ENCODE results near the gene DUSP15.
A peak's percentile ranks its signal among the peaks of the same experiment; 100 is the strongest.
"Not testable (repeated sequence)": the region's sequence is repeated elsewhere in the genome, so short reads cannot be mapped to it uniquely, and the experiment has no call there.

DUSP15 gene

GRCh38 chr20:31840906-31841816, 29.2 kb downstream of the DUSP15 start:
- no peak for DNase-seq

GRCh38 chr20:31839782-31840487, 30.4 kb downstream of the DUSP15 start:
- no peak for DNase-seq

DNA sequence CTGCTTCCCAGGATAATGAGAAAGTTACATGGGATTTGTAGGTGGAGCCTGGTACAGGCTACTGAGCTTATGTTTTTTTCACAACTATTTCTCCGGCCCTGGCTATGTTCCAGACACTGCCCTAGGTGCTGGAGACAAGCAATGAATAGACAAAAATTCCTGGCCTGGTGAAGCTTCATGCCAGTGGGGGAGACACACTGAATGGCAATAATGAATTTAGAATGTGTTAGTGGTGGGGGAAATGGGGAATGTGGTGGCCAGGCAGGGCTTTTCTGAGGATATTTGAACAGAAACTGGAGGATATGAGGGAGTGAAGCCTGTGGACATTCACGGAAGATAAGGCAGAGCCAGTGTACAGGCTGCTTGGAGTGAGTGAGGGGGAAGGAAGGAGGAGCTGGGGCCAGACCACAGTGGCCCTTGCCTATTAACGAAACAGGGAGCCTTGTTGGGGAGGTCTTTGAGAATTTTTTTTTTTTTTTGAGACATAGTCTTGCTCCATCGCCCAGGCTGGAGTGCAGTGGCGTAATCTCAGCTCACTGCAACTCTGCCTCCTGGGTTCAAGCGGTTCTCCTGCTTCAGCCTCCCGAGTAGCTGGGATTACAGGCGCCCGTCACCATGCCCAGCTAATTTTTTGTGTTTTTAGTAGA, 31.6 kb downstream of the DUSP15 start:
- no peak for DNase-seq

DNA sequence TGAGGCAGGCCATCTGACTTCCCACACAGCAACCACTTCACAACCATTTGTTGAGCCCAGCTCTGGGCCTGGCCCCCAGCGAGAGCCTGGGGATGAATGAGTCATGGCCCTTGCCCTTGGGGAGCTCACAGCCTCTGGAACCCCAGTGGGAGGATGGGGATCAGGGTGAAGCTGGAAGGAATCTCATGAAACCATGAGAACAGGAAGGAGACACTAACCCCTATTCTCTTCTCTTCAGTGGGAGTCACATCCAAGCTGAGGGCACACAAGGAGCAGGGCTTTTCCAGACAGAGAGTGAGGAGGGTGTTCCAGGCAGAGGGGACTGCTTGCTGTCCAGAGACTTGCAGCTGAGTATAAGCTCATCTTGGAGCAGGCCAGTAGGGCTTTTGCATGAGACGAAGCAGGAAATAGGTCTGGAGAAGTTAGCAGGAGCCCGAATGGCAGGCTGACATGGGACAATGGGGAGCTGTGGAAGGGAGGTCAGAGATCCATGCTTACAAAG, 32.4 kb downstream of the DUSP15 start:
- DNase-seq, result no peak

DNA sequence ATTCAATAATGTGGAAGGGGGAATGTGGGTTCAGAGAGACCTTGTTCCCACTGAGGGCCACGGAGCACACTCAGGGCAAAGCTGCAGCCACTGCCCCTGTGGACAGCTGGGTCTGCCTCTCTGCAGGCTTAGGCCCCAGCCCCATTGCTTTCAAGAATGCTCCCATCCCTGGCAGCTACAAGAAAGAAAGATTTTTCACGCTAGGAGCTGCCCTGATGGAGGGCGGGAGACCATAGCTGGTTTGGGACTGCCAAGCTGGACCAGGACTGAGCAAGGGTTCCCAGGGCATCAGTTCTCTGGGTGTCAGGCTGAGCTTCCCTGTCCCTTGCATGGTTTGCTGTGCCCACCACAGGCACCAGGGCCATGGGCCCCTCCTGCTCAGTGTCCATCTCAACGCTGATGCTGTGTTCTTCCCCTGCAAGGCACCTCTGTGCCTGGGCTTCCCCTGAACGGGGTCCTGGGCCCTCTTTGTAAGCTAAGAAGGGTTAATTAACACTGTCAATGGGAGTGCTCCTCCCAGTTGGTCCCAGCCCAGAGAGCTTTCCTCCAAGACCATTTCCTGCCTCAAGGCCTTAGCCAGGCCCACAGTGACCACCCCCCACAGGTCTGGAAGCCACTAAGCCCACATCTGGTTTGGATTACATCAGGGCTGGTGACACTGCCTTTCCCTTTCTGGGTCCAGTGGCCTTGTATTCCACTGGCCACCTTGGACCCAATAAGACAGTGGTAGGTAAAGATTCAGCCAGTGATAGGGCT, 33.3 kb downstream of the DUSP15 start:
- no peak for DNase-seq

GRCh38 chr20:31835977-31836852, 34.1 kb downstream of the DUSP15 start:
- peak in 44 of 51 donors; percentile 1 to 85 (median 50) for DNase-seq

GRCh38 chr20:31835554-31835953, 34.8 kb downstream of the DUSP15 start:
- DNase-seq, result no peak

- DNase-seq, result no peak
Measured at GRCh38 chr20:31833931-31834521, 36.3 kb downstream of the DUSP15 start.

GRCh38 chr20:31833130-31833930, 37.0 kb downstream of the DUSP15 start:
- DNase-seq, result peak in 17 of 51 donors; percentile 1 to 46 (median 13)

DNA sequence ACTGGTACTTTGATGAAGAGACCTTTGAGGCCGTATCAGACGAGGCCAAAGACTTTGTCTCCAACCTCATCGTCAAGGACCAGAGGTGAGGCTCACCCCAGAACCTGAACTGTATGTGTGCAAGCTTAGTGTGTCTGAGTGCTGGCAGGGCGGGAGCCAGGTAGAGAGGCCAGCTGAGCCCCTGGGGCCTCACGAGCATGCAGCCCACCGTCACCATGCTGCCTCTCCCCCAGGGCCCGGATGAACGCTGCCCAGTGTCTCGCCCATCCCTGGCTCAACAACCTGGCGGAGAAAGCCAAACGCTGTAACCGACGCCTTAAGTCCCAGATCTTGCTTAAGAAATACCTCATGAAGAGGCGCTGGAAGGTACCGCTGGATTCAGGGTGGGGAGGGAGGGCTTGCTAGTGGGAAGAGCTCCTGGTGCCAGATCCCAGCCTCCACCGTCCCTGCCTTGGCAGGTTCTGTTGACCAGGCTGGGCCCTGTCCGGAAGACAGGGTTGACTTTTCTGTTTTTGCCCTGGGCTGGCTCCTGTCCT, 38.5 kb downstream of the DUSP15 start:
- no peak for DNase-seq

- no peak for DNase-seq
Measured at GRCh38 chr20:31831211-31831610, 39.1 kb downstream of the DUSP15 start.

DNA sequence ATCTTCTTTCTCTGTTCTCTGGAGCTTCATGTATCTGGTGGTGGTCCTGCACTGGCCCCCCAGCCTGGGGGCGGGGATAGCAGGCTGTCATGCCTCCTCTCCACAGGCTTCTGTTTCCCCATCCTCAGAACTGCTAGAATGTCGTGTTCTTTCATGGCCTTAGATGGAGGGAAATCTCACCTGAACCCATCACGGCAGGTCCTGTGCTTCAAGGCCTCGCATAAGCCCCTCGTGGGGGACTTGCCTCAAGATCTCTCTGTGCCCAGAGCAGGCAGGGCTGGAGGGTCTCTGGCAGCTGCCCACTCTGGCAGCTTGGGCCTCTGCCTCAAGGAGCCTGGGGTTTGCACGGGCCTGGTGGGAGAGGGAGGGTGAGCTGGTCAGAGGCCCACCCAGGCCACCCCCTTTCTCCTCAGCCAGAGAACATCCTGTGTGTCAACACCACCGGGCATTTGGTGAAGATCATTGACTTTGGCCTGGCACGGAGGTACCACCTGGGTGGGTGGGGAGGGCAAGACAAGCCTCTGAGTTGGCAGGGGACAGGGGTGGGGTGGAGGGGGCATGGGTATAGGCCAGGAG, 39.8 kb downstream of the DUSP15 start:
- no peak for DNase-seq

DNA sequence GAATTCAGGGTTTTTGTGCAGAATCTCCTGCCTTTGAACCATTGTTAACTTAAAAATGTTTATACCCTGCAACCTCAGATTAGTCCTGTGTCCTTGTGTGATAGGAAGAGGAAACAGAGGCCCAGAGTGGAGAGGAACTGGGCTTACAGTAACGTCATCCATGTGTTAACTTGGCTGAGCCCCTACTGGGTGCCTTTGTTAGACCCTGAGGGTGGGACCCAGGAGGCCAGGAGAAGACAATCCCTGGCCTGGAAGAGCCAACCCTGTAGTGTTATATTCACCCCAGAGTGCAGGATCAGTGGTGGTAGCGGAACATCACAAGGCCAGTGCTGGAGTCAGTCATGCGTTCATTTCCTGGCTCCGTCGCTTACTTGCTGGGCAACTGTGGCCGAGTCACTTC, 40.6 kb downstream of the DUSP15 start:
- no peak for DNase-seq

DNA sequence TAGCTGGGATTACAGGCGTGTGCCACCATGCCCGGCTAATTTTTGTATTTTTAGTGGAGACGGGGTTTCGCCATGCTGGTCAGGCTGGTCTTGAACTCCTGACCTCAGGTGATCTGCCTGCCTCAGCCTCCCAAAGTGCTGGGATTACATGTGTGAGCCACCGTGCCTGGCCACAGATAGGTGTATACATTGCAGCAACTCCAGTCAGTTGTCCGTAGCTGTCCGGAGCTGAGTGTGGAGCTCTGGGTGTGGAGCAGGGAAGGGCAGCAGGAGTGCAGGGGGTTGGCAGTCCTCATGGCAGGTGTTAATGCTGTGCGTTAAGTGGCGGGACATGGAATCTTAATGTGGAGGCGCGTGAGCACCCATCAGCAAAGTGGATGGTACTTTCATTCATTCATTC, 42.3 kb downstream of the DUSP15 start:
- DNase-seq, result not testable (repeated sequence)

GRCh38 chr20:31827059-31827458, 43.3 kb downstream of the DUSP15 start:
- DNase-seq, result no peak

- no peak for DNase-seq
Measured at GRCh38 chr20:31826074-31826473, 44.3 kb downstream of the DUSP15 start.

GRCh38 chr20:31824554-31825313, 45.6 kb downstream of the DUSP15 start:
- no peak for DNase-seq

GRCh38 chr20:31824125-31824485, 46.2 kb downstream of the DUSP15 start:
- DNase-seq, result no peak

Measured in hypothalamus (tissue), 51 donors.